Stimulated activated CD8-positive, alpha-beta memory T cell treated with anti-CD3 and anti-CD28 coated beads, Interleukin-7, amount 100 ng/mL, for 48 hours (primary cell): ENCODE data around the gene LARP4.
"Not testable (repeated sequence)": the region's sequence is repeated elsewhere in the genome, so short reads cannot be mapped to it uniquely, and the experiment has no call there.

Experiments
- DNase-seq, 2 donors: peaks; one replicate each; pipeline ENCODE4 v3.0.0-alpha.2; 2020; ENCODE audit warnings: low read depth in 1 of 2; ENCODE audit errors: extremely low read depth in 1 of 2

The LARP4 gene

DNA sequence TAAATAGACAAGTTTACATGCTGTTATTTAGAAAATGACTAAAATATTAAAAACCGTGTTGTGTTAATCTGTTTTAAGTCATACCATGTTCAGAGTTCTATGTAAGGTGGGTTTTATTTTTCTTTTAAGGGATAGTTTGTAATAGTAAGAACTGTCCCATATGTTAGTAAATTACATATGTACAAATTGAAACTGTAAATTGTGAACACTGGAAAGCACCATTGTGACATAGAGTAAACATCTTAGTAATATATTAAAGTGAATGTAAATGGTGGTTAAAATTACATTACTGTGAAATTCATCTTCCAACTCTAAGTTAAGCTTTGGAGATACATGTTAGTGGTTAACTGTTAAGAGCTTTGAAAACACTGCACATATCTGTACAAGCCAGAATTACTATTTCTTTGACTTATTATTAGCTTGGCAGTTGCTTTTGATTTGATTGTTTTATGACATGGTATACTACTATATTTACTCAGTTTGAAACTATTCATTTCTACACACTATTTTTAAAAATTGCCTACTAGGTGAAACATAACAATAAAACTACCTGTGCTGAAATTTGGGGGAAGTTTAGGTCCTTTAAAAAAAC, 76.7 kb downstream of the LARP4 start:
- DNase-seq: no peak

DNA sequence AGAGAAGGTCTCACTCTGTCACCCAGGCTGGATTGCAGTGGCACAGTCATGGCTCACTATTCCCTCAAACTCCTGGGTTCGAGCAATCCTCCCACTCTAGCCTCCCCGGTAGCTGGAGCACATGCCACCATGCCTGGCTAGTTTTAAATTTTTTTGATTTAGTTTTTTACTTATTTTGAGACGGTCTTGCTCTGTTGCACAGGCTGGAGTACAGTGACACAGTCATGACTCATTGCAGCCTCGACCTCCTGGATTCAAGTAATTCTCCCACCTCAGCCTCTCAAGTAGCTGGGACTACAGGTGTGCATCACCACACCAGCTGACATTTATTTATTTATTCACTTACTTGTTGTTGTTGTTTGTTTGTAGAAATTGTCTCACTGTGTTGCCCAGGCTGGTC, 81.9 kb downstream of the LARP4 start:
- no peak for DNase-seq

DNA sequence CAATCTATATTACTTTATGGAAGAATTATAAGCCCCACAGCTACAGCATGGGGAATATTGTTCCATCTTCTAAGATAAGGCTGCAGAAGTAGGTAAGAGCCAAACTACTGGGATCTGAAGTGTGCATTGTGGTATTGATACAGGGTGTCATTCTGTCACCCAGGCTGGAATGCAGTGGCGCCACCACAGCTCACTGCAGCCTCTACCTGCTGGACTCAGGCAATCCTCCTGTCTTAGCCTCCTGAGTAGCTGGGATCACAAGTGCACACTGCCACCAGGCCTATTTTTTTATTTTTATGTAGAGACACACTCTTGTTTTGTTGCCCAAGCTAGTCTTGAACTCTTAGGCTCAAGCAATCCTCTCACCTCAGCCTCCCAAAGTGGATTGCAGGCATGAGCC, 82.8 kb downstream of the LARP4 start:
- no peak for DNase-seq

DNA sequence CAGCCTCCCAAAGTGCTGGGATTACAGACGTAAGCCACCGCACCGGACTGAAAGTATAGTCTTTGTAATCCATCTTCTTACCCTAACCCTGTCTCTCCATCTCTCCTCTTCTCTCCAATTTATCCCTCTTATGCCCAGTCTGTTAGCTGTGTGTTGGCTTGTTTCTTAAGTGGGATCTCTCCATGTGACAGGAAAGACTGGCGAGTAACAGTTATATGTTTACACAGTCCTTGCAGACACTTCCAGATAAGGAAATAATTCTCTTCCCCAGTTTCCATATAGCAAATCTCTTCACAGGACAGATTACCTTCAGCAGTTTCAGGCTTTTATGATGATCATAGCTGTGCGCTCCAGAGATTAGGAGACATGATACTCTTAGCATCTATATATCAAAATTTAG, 88.1 kb downstream of the LARP4 start:
- no peak for DNase-seq

DNA sequence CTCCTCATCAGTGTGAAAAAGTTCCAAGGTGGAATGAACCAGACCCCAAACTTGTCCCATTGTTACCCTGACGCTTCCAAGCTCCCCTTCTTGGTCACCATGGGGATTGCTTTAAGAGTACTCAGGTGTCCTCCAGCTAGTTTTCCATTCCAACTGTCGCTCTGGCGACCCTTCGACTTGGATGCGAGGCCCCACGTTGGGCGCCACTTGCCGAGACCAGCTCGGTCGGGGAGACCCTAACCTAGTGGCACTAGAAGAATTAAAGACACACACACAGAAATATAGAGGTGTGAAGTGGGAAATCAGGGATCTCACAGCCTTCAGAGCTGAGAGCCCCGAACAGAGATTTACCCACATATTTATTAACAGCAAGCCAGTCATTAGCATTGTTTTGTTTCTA, 97.4 kb downstream of the LARP4 start:
- DNase-seq: not testable (repeated sequence)

DNA sequence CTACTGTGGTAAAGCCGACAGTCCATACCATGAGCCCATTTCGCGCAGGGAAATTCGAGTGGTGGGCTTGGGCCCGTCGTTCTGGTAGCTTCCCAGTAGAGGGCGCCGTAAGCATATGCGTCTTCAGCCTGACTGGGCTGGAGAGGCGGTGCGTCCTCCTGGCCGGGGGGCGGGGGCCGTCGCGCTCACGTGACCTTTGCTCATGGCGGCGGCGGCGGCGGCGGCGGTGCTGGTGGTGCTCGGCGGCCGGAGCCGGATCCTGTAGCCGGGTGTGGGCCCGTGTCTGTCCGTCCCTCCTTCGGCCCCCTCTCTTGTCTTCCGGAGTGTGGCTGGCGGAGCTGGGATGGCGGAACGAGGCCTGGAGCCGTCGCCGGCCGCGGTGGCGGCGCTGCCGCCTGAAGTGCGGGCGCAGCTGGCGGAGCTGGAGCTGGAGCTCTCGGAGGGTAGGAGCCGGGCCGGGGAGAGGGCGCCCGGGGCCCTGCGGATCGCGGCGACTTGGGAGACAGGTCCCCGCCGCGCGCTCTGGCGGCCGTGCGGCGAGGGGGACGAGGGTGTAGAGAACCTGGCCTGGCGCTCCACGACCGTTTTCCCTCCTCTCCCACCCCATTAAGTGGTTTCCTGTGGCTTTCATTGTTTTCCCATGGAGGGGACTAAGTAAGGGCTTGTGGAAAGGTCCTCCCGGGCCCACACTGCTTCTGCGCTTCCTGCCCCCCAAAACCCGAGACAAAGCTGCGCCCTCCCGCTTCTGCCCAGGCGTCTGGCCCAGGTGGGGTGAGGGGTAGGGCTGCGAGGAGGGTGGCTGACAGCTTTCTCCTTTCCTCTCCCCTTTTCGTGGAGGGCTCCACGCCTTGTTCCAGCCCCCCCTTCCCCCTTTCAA, 104.4 kb downstream of the LARP4 start, which contains the start of gene DIP2B:
DIP2B (plus strand) TSS at position 188 of the 877 bp plus-strand sequence; CDS start at position 344, 156 bp downstream.
- peak; percentile 87 to 94 for DNase-seq

DNA sequence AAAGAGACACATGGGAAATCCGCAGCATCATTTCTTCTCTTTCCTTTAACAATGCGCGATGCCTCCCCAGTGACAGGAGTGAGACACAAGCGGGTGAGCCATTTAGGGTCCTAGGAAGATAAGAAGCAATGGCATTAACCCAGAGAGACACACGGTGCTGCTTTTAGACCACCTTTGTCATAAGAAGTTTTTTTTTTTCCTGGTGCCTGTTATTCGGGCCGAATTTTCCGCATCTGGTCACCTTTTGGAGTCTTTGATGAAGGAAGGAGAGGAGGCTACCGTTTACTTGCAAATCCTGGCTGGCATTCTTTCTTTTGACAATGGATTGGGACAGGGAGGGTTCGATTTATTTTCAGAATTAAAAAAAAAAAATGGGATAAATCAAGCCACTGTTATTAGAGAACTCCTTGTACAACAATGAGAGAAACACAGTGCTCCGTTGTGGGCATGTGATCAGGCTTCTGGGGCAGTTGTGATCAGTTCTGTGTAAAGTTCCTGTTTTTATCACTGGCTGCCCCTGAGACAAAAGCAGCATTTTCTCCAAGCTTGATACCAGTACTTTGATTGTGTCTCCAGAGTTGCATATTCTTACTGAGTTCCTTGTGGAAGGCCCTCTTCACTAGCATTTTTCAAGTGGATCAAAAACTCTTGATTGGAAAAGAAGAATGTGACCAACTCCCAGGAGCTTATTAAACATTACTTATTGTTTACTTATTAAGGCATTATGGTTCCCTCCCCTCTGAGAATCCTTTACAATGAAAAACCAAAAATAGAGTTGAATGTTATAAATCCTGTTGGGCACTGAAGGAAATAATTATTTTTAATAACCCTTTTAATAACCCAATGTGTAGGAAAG, 105.2 kb downstream of the LARP4 start:
- DNase-seq: no peak

DNA sequence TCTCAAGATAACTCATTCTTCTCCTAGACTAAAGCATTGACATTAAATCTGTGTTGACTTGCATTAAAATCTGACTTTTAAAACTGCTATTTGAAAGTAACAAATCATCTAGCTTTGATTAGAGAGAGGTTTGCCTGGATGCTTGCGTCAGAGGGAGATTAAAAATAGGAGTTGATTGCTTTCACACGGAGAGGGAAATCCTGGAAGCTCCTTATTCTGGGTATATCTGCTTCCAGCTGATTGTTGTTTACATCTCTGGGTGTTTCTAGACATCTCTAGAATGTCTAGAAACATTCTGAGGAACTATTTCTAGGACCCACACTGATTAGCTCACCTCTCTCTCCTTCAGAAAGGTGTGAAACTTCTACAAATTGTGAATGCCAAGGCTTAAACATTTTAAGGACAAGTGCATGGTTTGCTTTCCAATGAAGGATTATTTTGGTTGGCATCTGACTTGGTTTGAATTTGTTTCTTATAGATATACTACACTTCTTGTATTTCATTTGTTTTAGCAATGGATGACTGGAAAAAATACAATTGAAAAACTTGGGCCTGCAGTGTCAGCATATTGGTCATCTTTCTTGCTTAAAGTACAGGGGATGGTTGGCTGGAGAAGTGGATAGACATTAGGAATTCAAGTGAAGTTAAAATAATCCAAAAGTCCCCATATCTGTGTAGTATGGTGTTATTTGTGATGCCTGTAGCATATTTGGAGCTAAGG, 106.2 kb downstream of the LARP4 start:
- no peak for DNase-seq

DNA sequence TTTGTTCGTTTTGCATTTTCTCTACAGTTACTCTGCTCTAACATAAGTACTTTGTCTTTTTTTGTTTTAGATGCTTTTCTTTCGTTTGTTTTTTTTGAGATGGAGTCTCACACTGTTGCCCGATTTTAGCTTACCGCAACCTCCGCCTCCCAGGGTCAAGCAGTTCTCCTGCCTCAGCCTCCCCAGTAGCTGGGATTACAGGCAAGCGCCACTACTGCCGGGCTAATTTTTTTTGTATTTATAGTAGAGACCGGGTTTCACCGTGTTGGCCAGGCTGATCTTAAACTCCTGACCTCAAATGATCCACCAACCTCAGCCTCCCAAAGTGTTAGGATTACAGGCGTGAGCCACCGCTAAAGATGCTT, 106.8 kb downstream of the LARP4 start:
- no peak for DNase-seq

DNA sequence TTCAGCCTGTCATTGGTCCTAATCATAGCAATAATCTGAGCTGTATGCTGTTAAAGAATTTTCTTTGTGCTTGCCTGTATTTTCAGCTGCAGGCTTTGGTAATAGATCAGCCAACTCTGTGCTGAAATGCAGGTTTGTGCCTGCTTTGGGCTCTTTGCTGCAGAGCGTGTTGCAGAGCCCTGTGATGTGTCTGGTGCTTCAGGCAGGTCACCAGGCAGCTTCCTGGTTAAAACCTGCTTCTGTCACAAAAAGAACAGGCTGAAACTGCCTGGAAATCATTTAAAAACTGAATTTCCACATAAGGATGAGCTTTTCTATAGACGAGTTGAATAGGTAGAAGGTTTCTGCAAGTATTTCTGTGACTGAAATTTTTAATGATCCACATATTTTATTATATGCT, 107.2 kb downstream of the LARP4 start:
- no peak for DNase-seq

DNA sequence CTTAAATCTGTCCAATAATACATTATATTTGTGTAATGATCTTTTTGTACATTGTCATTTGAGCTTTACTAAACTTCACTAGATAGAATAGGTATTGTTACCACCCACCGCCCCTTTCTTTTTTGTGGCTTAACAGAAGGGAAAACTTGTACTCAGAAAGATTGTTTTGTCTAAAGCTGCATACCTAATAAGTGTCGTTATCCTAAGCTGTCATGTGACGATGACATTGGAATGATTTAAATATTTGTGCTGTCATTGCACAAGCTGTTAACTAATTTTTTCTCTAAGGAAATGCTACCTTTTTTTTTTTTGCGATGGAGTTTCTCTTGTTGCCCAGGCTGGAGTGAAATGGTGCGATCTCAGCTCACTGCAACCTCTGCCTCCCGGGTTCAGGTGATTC, 107.7 kb downstream of the LARP4 start:
- no peak for DNase-seq

DNA sequence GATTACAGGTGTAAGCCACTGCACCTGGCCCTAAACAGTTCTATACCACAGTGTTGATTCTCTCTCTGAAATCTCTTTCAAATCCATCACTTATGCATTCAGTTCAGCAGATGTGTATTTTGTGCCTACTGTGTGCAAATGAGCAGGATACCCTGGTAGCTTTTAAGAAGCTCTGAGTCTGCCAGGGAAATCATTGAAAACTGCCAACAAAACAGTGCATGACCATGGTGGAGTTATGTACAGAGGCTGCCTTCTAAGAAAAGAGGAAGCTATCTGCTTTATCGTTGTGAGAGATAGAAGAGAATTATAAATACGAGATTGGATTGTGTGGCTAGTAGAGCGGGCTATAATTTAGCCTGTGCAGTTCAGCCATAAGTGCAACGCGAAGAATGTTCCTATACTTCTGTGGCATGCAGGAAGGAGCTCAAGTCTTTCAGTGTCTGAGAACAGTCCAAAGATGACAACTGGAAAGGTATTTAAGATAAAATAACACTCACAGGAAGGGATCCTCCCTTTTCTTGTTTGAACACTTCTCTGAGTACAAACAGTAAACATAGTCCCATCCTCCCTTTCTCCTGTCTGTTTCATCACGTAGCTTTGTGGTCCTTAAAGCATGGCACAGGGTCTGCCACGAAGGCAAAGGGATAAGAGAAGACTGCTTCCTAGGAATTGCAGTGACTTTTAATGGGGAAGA, 108.4 kb downstream of the LARP4 start:
- DNase-seq: no peak

DNA sequence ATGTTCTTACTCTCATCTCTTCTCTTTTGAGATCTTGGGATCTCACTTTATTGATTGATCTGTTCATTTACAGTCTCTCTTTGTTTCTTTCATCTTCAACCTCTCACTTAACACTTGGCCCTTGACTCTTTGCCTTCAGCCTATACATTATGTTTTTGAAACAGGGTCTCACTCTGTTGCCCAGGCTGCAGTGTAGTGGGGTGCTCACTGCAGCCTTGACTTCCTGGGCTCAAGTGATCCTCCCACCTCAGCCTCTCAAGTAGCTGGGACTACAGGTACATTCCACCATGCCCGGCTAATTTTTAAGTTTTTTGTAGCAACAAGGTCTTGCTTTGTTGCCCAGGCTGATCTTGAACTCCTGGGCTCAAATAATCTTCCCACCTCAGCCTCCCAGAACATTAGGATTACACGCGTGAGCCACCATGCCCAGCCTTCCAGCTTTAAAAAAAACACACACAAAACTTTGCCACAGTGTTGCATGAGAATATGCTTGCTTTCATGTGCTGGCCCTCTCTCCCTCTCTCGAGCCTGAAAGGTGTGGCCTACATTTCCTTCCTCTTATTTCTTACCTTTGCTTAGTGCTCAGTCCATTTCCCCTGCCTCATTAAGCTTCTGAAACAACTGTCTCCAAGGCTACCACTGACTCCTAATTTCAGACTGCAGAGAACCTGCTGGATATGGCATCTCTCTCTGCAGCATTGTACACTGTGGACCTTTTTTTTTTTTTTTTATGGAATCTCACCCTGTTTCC, 114.0 kb downstream of the LARP4 start:
- no peak for DNase-seq

DNA sequence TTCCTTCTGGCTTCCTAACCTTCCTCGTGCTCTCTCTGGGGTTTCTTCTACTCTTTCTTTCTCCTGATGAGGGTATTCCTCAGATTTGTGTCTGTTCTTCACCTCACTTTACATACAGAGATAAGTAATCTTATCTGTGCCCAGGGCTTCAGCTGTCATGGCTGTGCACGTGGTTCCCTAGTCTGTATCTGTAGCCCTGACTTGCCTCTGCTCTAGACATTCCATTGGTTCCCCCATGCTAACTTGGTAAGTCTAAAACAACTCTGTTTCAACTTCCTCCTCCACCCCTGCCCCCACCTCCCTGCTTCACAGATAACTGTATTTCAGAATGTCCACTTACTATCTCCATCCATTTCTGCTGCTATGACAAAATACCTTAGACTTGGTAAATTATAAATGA, 114.9 kb downstream of the LARP4 start:
- no peak for DNase-seq

DNA sequence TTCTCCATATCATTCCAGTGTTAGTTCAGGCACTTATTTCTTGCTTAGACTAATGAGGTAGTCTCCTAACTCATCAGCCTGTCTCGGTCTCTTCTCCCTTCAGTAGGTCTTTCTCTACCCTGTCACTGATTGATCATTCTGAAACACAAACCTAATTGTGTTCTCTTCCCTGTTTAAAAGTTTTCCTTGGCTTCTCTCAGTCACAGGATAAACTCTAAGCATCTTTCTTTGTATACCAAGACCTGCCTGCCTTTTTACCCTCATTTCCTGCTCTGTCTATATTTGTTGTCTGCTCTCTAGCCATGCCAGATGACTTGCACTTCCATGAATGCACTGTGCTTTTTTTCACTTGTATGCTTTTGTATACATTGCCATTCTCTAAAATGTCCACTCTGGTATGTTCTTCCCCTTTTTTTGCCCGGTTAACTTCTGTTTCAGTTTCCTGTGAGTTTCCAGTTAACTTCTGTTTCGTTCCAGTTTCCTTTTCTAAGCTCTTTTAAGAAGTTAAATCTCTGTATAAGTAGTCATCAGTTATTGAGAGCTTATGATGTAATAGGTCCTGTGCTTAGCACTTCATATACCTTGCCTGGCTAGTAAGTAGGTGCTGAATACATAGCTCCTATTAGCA, 116.8 kb downstream of the LARP4 start:
- DNase-seq: no peak

DNA sequence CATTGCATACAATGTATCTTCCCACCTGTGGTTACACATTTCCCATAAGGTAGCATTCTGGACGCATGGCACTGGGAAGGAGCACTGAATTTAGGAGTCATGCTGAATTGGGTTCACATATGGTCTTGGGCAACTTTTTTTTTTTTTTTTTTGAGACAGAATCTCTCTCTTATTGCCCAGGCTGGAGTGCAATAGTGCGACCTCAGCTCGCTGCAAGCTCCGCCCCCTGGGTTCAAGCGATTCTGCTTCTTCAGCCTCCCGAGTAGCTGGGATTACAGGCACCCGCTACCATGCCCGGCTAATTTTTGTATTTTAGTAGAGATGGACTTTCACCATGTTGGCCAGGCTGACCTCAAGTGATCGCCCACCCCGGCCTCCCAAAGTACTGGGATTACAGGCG, 117.4 kb downstream of the LARP4 start:
- DNase-seq: no peak

DNA sequence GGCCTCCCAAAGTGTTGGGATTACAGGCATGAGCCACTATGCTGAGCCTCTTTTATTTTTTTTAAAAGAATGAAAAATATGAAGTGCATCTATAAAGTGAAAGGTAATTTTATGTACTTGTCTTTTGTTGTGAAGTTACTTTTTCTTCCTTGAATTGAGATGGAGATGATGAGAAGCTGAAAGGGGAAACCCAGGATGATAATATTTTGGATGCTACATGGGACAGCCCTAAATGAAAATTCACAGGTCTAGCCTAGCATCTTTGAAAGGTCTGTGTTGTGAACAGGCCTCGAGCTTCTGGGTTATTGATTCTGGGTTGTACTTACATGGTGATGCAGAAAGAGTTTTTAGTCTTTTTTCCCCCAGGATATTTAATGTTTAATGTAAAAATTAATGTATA, 118.7 kb downstream of the LARP4 start:
- no peak for DNase-seq

DNA sequence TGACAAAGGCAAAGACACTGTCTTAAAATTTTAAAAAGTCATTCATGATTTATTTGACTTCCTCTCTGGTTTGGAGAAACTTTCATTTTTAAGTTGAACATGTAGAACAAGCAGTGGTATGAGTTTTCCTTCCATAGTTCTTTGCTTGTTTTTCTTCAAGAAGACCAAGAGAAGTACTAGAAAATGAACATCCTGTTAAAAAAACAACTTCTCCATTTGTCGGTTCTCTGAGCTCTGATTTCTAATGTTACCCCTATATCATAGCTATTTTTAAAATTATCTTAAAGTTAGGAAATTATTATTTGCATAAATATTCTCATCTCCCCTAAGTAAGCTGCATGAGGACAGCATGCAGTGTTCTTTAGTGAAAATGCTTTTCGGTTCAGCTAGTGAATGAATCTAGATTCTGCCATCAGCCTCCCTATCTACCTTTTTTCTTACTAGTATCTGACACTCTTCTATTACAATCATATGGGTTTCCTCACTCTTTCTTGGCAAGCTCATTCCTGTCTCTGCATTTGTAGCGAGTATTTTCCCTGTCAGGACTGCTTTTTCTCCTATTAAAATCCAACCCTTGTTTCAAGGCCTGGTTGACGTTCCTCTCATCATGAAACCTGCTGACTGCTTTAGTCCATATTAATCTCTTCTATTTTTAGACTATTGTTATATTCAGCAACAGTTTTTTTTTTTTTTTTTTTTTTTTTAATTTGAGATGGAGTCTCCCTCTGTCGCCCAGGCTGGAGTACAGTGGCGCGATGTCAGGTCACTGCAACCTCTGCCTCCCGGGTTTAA, 119.9 kb downstream of the LARP4 start:
- DNase-seq: no peak
